Measurements from ENCODE around the gene SLC17A9. TPM values are rescaled to one million over a fixed set of nuclear protein-coding genes. Genes with fewer than 3 reads are reported as not detected.

SLC17A9 gene
- total and polyA plus RNA-seq, 4 donors, result 5.3 to 54.5 (median 18.2) TPM

GRCh38 chr20:62995481-62995880 is 43.0 kb downstream of the SLC17A9 start:
- Histone ChIP-seq H3K27me3 (ENCODE audit: control insufficient read depth in 1 of 2, insufficient read depth in 2 of 2, low read length in 1 of 2) (no peaks in the 10 kb centered on the region), H3K4me1 (ENCODE audit: control insufficient read depth in 1 of 2, insufficient read depth in 2 of 2, low read length in 2 of 2) (no peaks in the 10 kb centered on the region), H3K27ac (ENCODE audit: low read depth in 1 of 2, low read length in 2 of 2) (no peak overlapping the region), H3K36me3 (ENCODE audit: control insufficient read depth in 1 of 2, insufficient read depth in 2 of 2, low read length in 1 of 2) (no peaks in the 10 kb centered on the region), H3K4me3 (ENCODE audit: low read length in 2 of 2) (no peak overlapping the region), H3K9me3 (ENCODE audit: control insufficient read depth, low read length) (peaks cover 2% of the 10 kb centered on the region)
- WGBS, 2 donors, result 66 to 68% methylated on average over 11 of the region's 11 CpGs
- intact Hi-C loops (cut with DNase I), result no loop called here
- no peak for ATAC-seq (ENCODE audit: low FRiP score)
- no peak for DNase-seq

GRCh38 chr20:62995898-62996595 is 43.5 kb downstream of the SLC17A9 start:
- intact Hi-C loops (cut with DNase I), result no loop called here
- WGBS, 2 donors, result 77 to 79% methylated on average over 25 of the region's 25 CpGs
- ATAC-seq (ENCODE audit: low FRiP score) (peak; percentile 36), DNase-seq (no peak)
- Histone ChIP-seq H3K4me3 (ENCODE audit: low read length in 2 of 2) (no peak overlapping the region), H3K27me3 (ENCODE audit: control insufficient read depth in 1 of 2, insufficient read depth in 2 of 2, low read length in 1 of 2) (no peaks in the 10 kb centered on the region), H3K36me3 (ENCODE audit: control insufficient read depth in 1 of 2, insufficient read depth in 2 of 2, low read length in 1 of 2) (no peaks in the 10 kb centered on the region), H3K27ac (ENCODE audit: low read depth in 1 of 2, low read length in 2 of 2) (no peak overlapping the region), H3K9me3 (ENCODE audit: control insufficient read depth, low read length) (peaks cover 2% of the 10 kb centered on the region), H3K4me1 (ENCODE audit: control insufficient read depth in 1 of 2, insufficient read depth in 2 of 2, low read length in 2 of 2) (no peaks in the 10 kb centered on the region)

GRCh38 chr20:62996596-62996982 is 44.1 kb downstream of the SLC17A9 start:
- no peaks in the 10 kb centered on the region for H3K4me1 ChIP-seq (ENCODE audit: control insufficient read depth in 1 of 2, insufficient read depth in 2 of 2, low read length in 2 of 2)
- H3K27ac ChIP-seq (ENCODE audit: low read depth in 1 of 2, low read length in 2 of 2), result no peak overlapping the region
- DNase-seq, result no peak
- H3K9me3 ChIP-seq (ENCODE audit: control insufficient read depth, low read length), result peaks cover 2% of the 10 kb centered on the region
- H3K36me3 ChIP-seq (ENCODE audit: control insufficient read depth in 1 of 2, insufficient read depth in 2 of 2, low read length in 1 of 2), result no peaks in the 10 kb centered on the region
- intact Hi-C loops (cut with DNase I), result no loop called here
- H3K27me3 ChIP-seq (ENCODE audit: control insufficient read depth in 1 of 2, insufficient read depth in 2 of 2, low read length in 1 of 2), result no peaks in the 10 kb centered on the region
- H3K4me3 ChIP-seq (ENCODE audit: low read length in 2 of 2), result no peak overlapping the region
- 85 to 88% methylated on average over 14 of the region's 14 CpGs for WGBS, 2 donors
- ATAC-seq (ENCODE audit: low FRiP score), result no peak

GRCh38 chr20:62997417-62998035 is 45.0 kb downstream of the SLC17A9 start:
- H3K4me1 ChIP-seq (ENCODE audit: control insufficient read depth in 1 of 2, insufficient read depth in 2 of 2, low read length in 2 of 2), result no peaks in the 10 kb centered on the region
- no peak overlapping the region for H3K4me3 ChIP-seq (ENCODE audit: low read length in 2 of 2)
- no peak for DNase-seq
- 27 to 31% methylated on average over 20 of the region's 20 CpGs for WGBS, 2 donors
- intact Hi-C loops (cut with DNase I), result no loop called here
- H3K9me3 ChIP-seq (ENCODE audit: control insufficient read depth, low read length), result peaks cover 2% of the 10 kb centered on the region
- H3K27ac ChIP-seq (ENCODE audit: low read depth in 1 of 2, low read length in 2 of 2), result no peak overlapping the region
- no peaks in the 10 kb centered on the region for H3K27me3 ChIP-seq (ENCODE audit: control insufficient read depth in 1 of 2, insufficient read depth in 2 of 2, low read length in 1 of 2)
- no peak for ATAC-seq (ENCODE audit: low FRiP score)
- H3K36me3 ChIP-seq (ENCODE audit: control insufficient read depth in 1 of 2, insufficient read depth in 2 of 2, low read length in 1 of 2), result no peaks in the 10 kb centered on the region

- ATAC-seq (ENCODE audit: low FRiP score), result no peak
- H3K36me3 ChIP-seq (ENCODE audit: control insufficient read depth in 1 of 2, insufficient read depth in 2 of 2, low read length in 1 of 2), result no peaks in the 10 kb centered on the region
- no peaks in the 10 kb centered on the region for H3K4me1 ChIP-seq (ENCODE audit: control insufficient read depth in 1 of 2, insufficient read depth in 2 of 2, low read length in 2 of 2)
- no peak for DNase-seq
- no peak overlapping the region for H3K27ac ChIP-seq (ENCODE audit: low read depth in 1 of 2, low read length in 2 of 2)
- H3K4me3 ChIP-seq (ENCODE audit: low read length in 2 of 2), result no peak overlapping the region
- 75 to 82% methylated on average over 5 of the region's 5 CpGs for WGBS, 2 donors
- peaks cover 2% of the 10 kb centered on the region for H3K9me3 ChIP-seq (ENCODE audit: control insufficient read depth, low read length)
- intact Hi-C loops (cut with DNase I), result no loop called here
- no peaks in the 10 kb centered on the region for H3K27me3 ChIP-seq (ENCODE audit: control insufficient read depth in 1 of 2, insufficient read depth in 2 of 2, low read length in 1 of 2)
Observed at GRCh38 chr20:62998449-62998848, 45.9 kb downstream of the SLC17A9 start.

GRCh38 chr20:62999580-62999979 is 47.1 kb downstream of the SLC17A9 start:
- Histone ChIP-seq H3K9me3 (ENCODE audit: control insufficient read depth, low read length) (peaks cover 2% of the 10 kb centered on the region), H3K27ac (ENCODE audit: low read depth in 1 of 2, low read length in 2 of 2) (no peak overlapping the region), H3K27me3 (ENCODE audit: control insufficient read depth in 1 of 2, insufficient read depth in 2 of 2, low read length in 1 of 2) (no peaks in the 10 kb centered on the region), H3K4me1 (ENCODE audit: control insufficient read depth in 1 of 2, insufficient read depth in 2 of 2, low read length in 2 of 2) (no peaks in the 10 kb centered on the region), H3K4me3 (ENCODE audit: low read length in 2 of 2) (no peak overlapping the region), H3K36me3 (ENCODE audit: control insufficient read depth in 1 of 2, insufficient read depth in 2 of 2, low read length in 1 of 2) (no peaks in the 10 kb centered on the region)
- DNase-seq, result no peak
- whole genome bisulfite sequencing, 2 donors, result 73 to 76% methylated on average over 16 of the region's 16 CpGs
- intact Hi-C loops (cut with DNase I), result no loop called here
- ATAC-seq (ENCODE audit: low FRiP score), result no peak

GRCh38 chr20:63000036-63000435 is 47.5 kb downstream of the SLC17A9 start:
- WGBS, 2 donors, result 87% methylated on average over 14 of the region's 14 CpGs
- Histone ChIP-seq H3K9me3 (ENCODE audit: control insufficient read depth, low read length) (peaks cover 2% of the 10 kb centered on the region), H3K4me1 (ENCODE audit: control insufficient read depth in 1 of 2, insufficient read depth in 2 of 2, low read length in 2 of 2) (no peaks in the 10 kb centered on the region), H3K27me3 (ENCODE audit: control insufficient read depth in 1 of 2, insufficient read depth in 2 of 2, low read length in 1 of 2) (no peaks in the 10 kb centered on the region), H3K4me3 (ENCODE audit: low read length in 2 of 2) (no peak overlapping the region), H3K27ac (ENCODE audit: low read depth in 1 of 2, low read length in 2 of 2) (no peak overlapping the region), H3K36me3 (ENCODE audit: control insufficient read depth in 1 of 2, insufficient read depth in 2 of 2, low read length in 1 of 2) (no peaks in the 10 kb centered on the region)
- intact Hi-C loops (cut with DNase I), result loop anchor here in 1 of 2 donors (10.0 kb wide), 1 partner anchor 335 kb away; no protein-coding TSS in a partner anchor
- ATAC-seq (ENCODE audit: low FRiP score) (no peak), DNase-seq (no peak)

GRCh38 chr20:63000958-63001357 is 48.4 kb downstream of the SLC17A9 start:
- WGBS, 2 donors, result 34 to 39% methylated on average over 11 of the region's 11 CpGs
- Histone ChIP-seq H3K4me1 (ENCODE audit: control insufficient read depth in 1 of 2, insufficient read depth in 2 of 2, low read length in 2 of 2) (no peaks in the 10 kb centered on the region), H3K9me3 (ENCODE audit: control insufficient read depth, low read length) (peaks cover 2% of the 10 kb centered on the region), H3K4me3 (ENCODE audit: low read length in 2 of 2) (no peak overlapping the region), H3K27me3 (ENCODE audit: control insufficient read depth in 1 of 2, insufficient read depth in 2 of 2, low read length in 1 of 2) (no peaks in the 10 kb centered on the region), H3K27ac (ENCODE audit: low read depth in 1 of 2, low read length in 2 of 2) (no peak overlapping the region), H3K36me3 (ENCODE audit: control insufficient read depth in 1 of 2, insufficient read depth in 2 of 2, low read length in 1 of 2) (no peaks in the 10 kb centered on the region)
- DNase-seq (no peak), ATAC-seq (ENCODE audit: low FRiP score) (no peak)
- intact Hi-C loops (cut with DNase I), result loop anchor here in 1 of 2 donors (10.0 kb wide), 1 partner anchor 336 kb away; no protein-coding TSS in a partner anchor

GRCh38 chr20:63002511-63002910 is 50.0 kb downstream of the SLC17A9 start:
- Histone ChIP-seq H3K36me3 (ENCODE audit: control insufficient read depth in 1 of 2, insufficient read depth in 2 of 2, low read length in 1 of 2) (no peaks in the 10 kb centered on the region), H3K9me3 (ENCODE audit: control insufficient read depth, low read length) (peaks cover 2% of the 10 kb centered on the region), H3K27ac (ENCODE audit: low read depth in 1 of 2, low read length in 2 of 2) (no peak overlapping the region), H3K4me1 (ENCODE audit: control insufficient read depth in 1 of 2, insufficient read depth in 2 of 2, low read length in 2 of 2) (no peaks in the 10 kb centered on the region), H3K27me3 (ENCODE audit: control insufficient read depth in 1 of 2, insufficient read depth in 2 of 2, low read length in 1 of 2) (no peaks in the 10 kb centered on the region), H3K4me3 (ENCODE audit: low read length in 2 of 2) (no peak overlapping the region)
- DNase-seq, result no peak
- 80 to 84% methylated on average over 11 of the region's 11 CpGs for WGBS, 2 donors
- ATAC-seq (ENCODE audit: low FRiP score), result no peak
- intact Hi-C loops (cut with DNase I), result loop anchor here in 1 of 2 donors (10.0 kb wide), 1 partner anchor 338 kb away; no protein-coding TSS in a partner anchor

Data from aorta (tissue), 5 donors.